IPS-18c (cell line): ENCODE data around the gene ADAMTS17.

Experiments used
- H3K4me3 ChIP-seq: 2 replicates; pipeline ENCODE4 v1.7.0; 2013; ENCODE audit warnings: low read depth, mild to moderate bottlenecking, low read length, moderate library complexity; ENCODE audit not compliant: insufficient read depth
- H3K9me3 ChIP-seq: one replicate; pipeline ENCODE4 v1.6.1; 2013; ENCODE audit warnings: mild to moderate bottlenecking, low read length, moderate library complexity; ENCODE audit not compliant: control insufficient read depth, insufficient read depth

The ADAMTS17 gene

GRCh38 chr15:100341750-100342560, at the start of gene ADAMTS17:
Gene ADAMTS17 (minus strand): TSS chr15:100341975. CDS start chr15:100341899, 76 bp downstream.
- Histone ChIP-seq H3K9me3 (no peaks in the 10 kb centered on the region), H3K4me3 (peak within 1 kb of the TSS; percentile 70)

- Histone ChIP-seq H3K9me3 (peaks cover 9% of the 10 kb centered on the region), H3K4me3 (no peak overlapping the region)
Observed at GRCh38 chr15:100385300-100386050, 43.7 kb upstream of the ADAMTS17 start.

GRCh38 chr15:100384108-100384410, 42.3 kb upstream of the ADAMTS17 start:
- no peak overlapping the region for H3K4me3 ChIP-seq
- peaks cover 9% of the 10 kb centered on the region for H3K9me3 ChIP-seq

- H3K4me3 ChIP-seq, result no peak overlapping the region
- peaks cover 9% of the 10 kb centered on the region for H3K9me3 ChIP-seq
Observed at GRCh38 chr15:100383302-100384107, 41.7 kb upstream of the ADAMTS17 start.

- Histone ChIP-seq H3K9me3 (no peaks in the 10 kb centered on the region), H3K4me3 (peak overlapping the region; percentile 28)
Observed at GRCh38 chr15:100373942-100374341, 32.2 kb upstream of the ADAMTS17 start.

- Histone ChIP-seq H3K4me3 (peak overlapping the region; percentile 67), H3K9me3 (no peaks in the 10 kb centered on the region)
Observed at GRCh38 chr15:100373120-100373896, 31.5 kb upstream of the ADAMTS17 start.

- H3K4me3 ChIP-seq, result peak overlapping the region; percentile 67
- H3K9me3 ChIP-seq, result no peaks in the 10 kb centered on the region
Observed at GRCh38 chr15:100372739-100373119, 31.0 kb upstream of the ADAMTS17 start.

- Histone ChIP-seq H3K4me3 (no peak overlapping the region), H3K9me3 (no peaks in the 10 kb centered on the region)
Observed at GRCh38 chr15:100355342-100355741, 13.6 kb upstream of the ADAMTS17 start.

GRCh38 chr15:100353449-100353848, 11.7 kb upstream of the ADAMTS17 start:
- no peaks in the 10 kb centered on the region for H3K9me3 ChIP-seq
- no peak overlapping the region for H3K4me3 ChIP-seq

GRCh38 chr15:100350434-100351226, 8.9 kb upstream of the ADAMTS17 start:
- Histone ChIP-seq H3K9me3 (no peaks in the 10 kb centered on the region), H3K4me3 (peak overlapping the region; percentile 98; the same call in 1 of the 2 replicates)

- Histone ChIP-seq H3K9me3 (no peaks in the 10 kb centered on the region), H3K4me3 (peak overlapping the region; percentile 98)
Observed at GRCh38 chr15:100349696-100350433, 8.1 kb upstream of the ADAMTS17 start.

- peak overlapping the region; percentile 98; the same call in 1 of the 2 replicates for H3K4me3 ChIP-seq
- no peaks in the 10 kb centered on the region for H3K9me3 ChIP-seq
Observed at GRCh38 chr15:100349321-100349695, 7.5 kb upstream of the ADAMTS17 start.

- no peak overlapping the region for H3K4me3 ChIP-seq
- no peaks in the 10 kb centered on the region for H3K9me3 ChIP-seq
Observed at GRCh38 chr15:100348578-100348977, 6.8 kb upstream of the ADAMTS17 start.

GRCh38 chr15:100346866-100347512, 5.2 kb upstream of the ADAMTS17 start:
- no peak overlapping the region for H3K4me3 ChIP-seq

GRCh38 chr15:100345438-100345837, 3.7 kb upstream of the ADAMTS17 start:
- H3K9me3 ChIP-seq, result no peaks in the 10 kb centered on the region
- H3K4me3 ChIP-seq, result no peak overlapping the region

More at GRCh38 chr15:100346866-100347512, 5.2 kb upstream of the ADAMTS17 start:
- no peaks in the 10 kb centered on the region for H3K9me3 ChIP-seq
